ENCODE results near the gene NFKB1.

Gene NFKB1

DNA sequence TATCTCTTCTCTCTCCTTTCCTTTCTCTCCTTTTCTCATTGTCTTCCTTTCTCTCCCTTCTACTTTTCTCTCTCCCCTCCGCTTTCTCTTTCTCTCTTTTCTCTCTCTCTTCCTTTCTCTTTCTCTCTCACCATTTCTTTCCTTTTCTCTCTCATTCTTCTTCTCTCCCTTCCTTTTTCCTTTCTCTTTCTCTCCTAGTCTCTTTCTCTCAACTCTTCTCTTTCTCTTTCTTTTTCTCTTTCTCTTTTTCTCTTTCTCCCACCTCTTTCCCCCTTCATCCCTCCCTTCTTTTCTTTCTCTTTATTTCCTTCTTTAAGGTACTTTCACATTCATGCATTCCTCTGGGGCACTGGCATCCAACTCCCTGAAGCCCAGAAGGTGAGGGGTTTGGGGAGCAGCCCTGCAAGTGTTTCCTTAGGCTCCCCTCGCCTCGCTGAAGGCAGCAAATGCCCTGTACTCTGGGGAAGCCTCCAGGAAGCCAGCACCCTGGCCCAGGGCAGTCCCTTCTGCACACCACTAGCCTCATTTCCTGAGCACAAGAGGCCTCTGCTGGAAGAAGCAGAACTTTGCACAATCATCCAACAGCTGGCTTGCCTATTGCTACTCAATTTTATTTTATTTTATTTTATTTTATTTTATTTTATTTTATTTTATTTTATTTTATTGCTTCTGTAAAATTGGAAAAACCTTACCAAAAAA is 124.2 kb downstream of the NFKB1 start:
- DNase-seq (ENCODE audit: low read depth, low spot score): no peak

DNA sequence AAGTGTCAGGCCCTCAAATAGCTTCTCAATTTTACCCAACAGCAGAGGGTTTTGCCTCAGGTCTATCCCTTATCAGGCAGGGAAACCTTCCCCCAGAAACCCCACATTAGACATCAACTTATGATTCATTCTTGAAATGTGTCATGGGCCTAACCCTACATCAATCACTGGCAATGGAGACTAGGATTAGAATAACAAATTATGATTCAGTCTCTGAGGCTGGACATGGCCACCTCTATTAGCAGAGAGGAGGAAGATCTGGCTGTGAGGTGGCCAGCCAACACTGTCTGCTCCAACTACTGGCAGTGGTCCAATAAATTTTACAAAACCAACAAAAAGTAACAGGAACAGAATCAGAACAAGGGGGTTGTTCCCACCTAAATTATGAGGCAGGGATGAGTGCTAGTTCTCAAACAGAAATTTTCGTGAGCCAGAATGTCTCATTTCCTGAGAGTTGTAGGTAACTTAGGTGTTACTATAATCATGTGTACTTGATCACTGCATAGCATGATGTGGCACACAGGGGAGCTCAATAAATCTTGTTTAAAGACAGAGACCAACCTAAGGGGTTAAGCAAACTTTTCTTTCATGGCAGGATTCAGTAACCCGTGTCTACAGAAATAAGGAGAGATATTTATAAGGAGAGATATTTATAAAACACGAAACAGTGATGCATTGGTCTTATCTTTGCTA is 126.8 kb downstream of the NFKB1 start:
- no peak for DNase-seq (ENCODE audit: low read depth, low spot score)

GRCh38 chr4:102629673-102630072 is 128.5 kb downstream of the NFKB1 start:
- no peak for DNase-seq (ENCODE audit: low read depth, low spot score)

DNA sequence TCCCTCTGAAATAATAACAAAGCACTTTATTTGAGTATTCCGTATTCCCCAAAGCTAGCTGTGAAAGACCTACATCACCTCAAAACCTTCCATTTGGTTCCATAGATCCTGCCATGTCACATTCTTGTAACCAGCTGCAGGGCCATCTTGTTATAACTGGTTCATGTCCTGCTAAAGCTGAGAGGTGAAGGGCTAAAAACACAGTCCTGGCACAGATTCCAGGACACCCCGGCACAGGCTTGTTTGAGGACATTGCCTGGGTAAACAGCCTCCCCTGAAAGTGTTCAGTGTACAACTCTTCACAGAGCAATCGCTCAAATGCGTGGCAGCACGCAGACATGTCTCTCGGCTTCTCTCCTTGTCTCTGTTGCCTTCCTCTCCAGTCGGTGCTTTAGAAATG is 130.5 kb downstream of the NFKB1 start:
- DNase-seq (ENCODE audit: low read depth, low spot score): no peak

DNA sequence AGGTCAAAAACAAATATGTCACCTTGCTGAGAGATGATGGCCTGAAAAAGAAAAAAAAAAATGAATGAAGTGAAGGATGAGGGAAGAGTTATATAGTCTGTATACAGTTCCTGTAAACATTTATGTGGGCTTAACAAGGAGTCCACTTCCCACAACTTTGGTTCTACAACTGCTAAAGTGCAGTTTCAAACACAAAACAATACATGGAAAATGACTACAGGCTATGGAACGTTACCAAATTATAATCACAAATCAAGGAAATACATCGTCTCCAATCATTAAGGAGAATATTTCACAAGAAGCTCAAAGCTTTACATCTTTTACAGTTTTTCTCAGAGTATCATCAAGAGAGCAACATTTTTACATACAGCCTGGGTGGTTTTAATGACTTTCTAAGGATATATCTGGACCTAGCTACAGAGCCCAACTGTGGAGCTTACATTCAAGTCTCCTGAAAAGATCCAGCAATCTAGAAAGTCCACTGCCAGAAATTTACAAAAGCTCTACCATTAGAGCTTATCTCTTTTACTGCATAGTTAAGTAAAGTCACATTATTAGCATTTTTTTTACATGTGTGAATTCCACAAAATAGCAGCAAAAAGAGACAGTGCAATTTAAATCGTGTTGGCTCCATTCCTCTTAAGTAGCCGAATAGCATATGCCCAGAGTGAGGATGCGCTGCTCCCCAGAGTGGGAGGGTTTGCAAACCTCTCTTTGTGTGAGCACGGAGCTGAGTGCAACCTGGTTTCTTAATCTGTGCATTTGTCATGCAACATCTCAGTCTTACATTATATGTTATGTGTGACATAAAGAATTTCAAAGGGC is 131.3 kb downstream of the NFKB1 start:
- DNase-seq (ENCODE audit: low read depth, low spot score): no peak

DNA sequence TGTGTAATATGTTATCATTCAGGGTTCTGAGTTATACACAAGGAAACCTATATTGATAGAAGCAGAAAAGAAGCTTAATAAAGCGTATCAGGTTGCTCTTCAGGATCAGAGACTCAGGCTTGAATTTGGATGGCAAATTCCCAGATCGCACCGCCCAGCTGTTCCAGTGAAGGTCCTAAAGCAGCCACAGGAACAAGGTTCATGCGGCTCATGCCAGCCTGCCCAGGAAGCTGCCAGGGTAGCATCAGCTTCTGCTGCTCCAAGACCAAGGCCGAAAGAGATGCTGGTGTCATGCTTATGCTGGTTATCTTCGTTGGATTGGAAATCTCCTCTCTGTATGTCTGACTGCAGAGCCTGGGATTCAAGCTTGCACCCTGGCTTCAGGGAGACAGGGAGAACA is 131.9 kb downstream of the NFKB1 start:
- DNase-seq (ENCODE audit: low read depth, low spot score): no peak

- DNase-seq (ENCODE audit: low read depth, low spot score): no peak
Observed at GRCh38 chr4:102637391-102637790, 136.2 kb downstream of the NFKB1 start.

GRCh38 chr4:102638621-102639020 is 137.5 kb downstream of the NFKB1 start:
- DNase-seq (ENCODE audit: low read depth, low spot score): no peak

GRCh38 chr4:102639598-102639997 is 138.4 kb downstream of the NFKB1 start:
- DNase-seq (ENCODE audit: low read depth, low spot score): no peak

GRCh38 chr4:102640669-102641068 is 139.5 kb downstream of the NFKB1 start:
- no peak for DNase-seq (ENCODE audit: low read depth, low spot score)

DNA sequence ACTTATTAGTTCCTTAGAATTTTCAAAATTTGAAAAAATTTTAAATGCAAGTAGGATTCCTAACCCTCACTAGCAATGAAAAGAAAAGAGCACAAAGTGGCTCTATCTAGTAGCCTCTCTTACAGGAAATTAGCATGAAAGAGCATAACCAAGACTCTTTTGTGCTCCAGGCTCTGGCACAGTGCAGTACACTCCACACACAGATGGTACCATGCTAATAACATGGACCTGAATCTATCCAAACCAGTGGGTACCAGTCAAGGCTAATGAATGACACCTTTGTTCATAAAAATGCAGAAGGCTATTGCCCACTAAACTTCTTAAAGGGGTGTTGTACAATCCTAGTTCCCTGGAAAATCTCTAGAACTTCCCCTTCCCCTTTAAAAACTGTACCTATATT is 140.6 kb downstream of the NFKB1 start:
- DNase-seq (ENCODE audit: low read depth, low spot score): no peak

- DNase-seq (ENCODE audit: low read depth, low spot score): no peak
Observed at GRCh38 chr4:102642631-102643298, 141.6 kb downstream of the NFKB1 start.

- DNase-seq (ENCODE audit: low read depth, low spot score): no peak
Observed at GRCh38 chr4:102647117-102647516, 146.0 kb downstream of the NFKB1 start.

DNA sequence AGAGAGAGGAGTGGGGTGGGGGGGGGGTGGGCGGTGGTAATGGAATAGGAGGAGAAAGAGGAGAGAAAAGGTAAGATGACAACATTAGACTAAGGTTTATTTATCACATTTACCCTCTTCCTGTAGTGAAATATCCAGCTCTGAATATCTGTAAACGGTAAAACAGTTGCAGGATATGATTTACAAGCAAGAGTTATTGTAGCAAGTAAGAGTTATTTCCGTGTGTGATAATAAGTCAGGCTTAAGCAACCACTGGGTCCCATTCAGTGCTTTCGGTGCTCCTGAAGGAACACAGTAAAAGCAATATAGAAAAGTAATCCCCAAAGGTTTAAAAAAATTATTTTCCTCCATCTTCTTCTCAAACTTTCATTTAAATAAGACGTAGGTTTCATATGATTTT is 156.0 kb downstream of the NFKB1 start:
- no peak for DNase-seq (ENCODE audit: low read depth, low spot score)

DNA sequence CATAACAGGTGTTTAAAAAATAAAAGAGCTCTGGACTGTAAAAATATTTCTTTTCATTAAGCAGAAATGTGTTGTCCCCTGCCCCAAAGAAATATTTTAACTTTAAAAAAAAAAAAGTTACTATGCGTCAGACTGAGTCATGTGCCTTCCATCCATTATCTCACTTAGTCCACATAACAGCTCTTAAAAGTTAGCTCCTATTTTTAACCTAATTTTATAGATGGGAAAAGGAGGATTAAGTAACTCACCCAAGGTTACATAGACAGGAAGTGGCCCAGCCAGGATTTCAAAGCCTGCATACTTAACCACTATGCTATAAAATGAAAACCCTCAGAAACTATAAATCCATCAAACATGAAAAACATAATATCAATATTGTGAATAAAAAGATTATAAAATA is 161.9 kb downstream of the NFKB1 start:
- DNase-seq (ENCODE audit: low read depth, low spot score): no peak

GRCh38 chr4:102665527-102665926 is 164.4 kb downstream of the NFKB1 start:
- DNase-seq (ENCODE audit: low read depth, low spot score): no peak
